NCI-H187 treated with DMSO at 0.1 percent for 48 hours (cell line): ENCODE data around the gene LIG1.

ENCODE experiments used
- DNase-seq: peaks from one replicate; lab custom pipeline; 2025; lab: John Stamatoyannopoulos, UW

LIG1 gene

GRCh38 chr19:48181505-48181904 is 11.4 kb upstream of the LIG1 start:
- DNase-seq, result no peak

- no peak for DNase-seq
These were observed 6.1 kb upstream of the LIG1 start for GRCh38 chr19:48176226-48176625.

- no peak for DNase-seq
These were observed 5.4 kb upstream of the LIG1 start for GRCh38 chr19:48175578-48175977.

GRCh38 chr19:48174445-48175030 is 4.4 kb upstream of the LIG1 start:
- no peak for DNase-seq

DNA sequence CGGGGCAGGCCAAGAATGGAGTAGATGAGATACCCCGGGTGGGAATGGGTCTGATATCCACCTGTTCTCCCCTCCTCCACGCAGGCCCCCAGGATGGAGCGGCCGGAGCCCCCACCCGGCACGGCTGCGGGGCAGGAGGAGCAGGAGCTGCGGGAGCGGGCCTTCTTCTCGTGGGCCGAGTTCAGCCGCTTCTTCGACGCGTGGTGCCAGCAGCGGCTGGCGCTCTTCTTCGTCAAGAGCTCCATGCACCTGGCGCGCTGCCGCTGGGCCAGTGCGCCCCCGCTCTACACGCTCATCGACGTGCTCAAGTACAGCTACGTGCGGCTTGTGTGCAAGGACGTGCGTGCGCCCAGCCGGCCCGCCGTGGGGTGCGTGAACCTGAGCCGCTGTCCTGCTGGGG is 1.6 kb upstream of the LIG1 start:
- DNase-seq, result no peak

- DNase-seq, result no peak
These were observed 738 bp upstream of the LIG1 start for GRCh38 chr19:48170817-48171347.

DNA sequence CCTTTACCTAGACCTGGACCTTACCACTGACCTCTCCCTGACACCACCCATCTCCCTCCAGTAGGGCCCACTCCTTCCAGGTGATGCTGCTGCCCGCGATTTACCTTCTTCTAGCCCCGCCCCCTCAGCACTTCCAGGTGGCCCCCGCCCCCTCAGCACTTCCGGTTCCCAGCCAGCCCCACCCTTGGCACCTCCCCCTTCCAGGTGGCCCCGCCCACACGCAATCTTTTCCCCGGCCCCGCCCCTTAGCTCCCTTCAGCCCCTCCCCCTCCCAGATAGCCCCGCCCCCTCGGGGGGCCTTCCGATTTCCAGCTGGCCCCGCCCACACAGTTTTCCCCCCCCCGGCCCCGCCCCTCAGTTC is 586 bp downstream of the LIG1 start:
- peak; percentile 55 for DNase-seq

GRCh38 chr19:48168689-48169088 is 1.5 kb downstream of the LIG1 start:
- no peak for DNase-seq

DNA sequence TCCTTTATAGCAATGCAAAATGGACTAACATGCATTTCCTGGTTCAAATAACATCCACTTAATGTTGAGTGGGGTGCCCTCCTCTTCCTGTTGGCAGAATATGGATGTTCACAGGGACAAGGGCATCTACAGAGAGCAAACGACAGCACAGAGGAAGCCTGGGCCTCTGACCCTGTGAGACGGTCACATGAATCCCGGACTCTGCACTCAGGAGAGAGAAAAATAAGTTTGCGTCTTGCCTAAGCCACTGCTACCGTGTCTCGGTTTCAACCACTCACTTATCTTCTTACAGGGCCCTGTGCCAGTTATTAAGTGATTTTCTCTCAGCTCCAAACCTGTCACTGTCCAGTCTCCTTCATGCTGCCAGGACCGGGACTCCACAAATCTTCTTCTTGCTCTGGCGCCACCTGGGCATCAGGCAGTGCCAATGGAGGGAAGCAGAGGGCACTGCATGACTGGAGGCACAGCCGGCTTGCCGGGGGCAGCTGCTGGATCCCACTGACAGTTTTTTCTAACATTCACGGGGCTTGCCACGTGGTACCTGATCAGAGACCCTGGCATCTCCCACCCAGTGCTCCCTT is 11.8 kb downstream of the LIG1 start:
- no peak for DNase-seq

- no peak for DNase-seq
These were observed 16.1 kb downstream of the LIG1 start for GRCh38 chr19:48154003-48154402.

- no peak for DNase-seq
These were observed 17.6 kb downstream of the LIG1 start for GRCh38 chr19:48152551-48152950.

- no peak for DNase-seq
These were observed 20.7 kb downstream of the LIG1 start for GRCh38 chr19:48149430-48149829.

- DNase-seq, result no peak
These were observed 21.6 kb downstream of the LIG1 start for GRCh38 chr19:48148576-48148975.

GRCh38 chr19:48147597-48148175 is 22.5 kb downstream of the LIG1 start:
- DNase-seq, result no peak

GRCh38 chr19:48139053-48139452 is 31.1 kb downstream of the LIG1 start:
- no peak for DNase-seq

DNA sequence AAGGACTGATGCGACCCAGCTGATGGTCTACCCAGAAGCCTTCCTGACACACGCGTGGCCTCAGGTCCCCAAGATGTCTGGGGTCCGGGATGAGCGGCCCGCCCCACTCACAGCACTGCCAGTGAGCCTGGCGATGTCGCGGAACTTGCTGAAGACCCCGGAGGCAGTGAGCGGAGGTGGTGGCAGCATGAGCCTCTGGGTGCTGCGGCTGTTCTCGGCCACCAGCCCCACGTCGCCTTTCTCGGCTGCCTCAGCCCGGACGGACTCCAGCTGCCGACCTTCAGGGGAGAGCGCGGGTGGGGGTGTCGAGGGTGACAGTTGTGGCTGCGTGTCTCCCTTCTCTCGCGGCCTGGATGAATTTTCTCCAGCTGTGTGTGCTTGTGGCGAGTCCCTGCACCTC is 32.7 kb downstream of the LIG1 start:
- DNase-seq, result no peak

- DNase-seq, result no peak
These were observed 33.6 kb downstream of the LIG1 start for GRCh38 chr19:48136547-48136946.

GRCh38 chr19:48135411-48135810 is 34.7 kb downstream of the LIG1 start:
- no peak for DNase-seq

- DNase-seq, result no peak
These were observed 37.0 kb downstream of the LIG1 start for GRCh38 chr19:48133094-48133493.

DNA sequence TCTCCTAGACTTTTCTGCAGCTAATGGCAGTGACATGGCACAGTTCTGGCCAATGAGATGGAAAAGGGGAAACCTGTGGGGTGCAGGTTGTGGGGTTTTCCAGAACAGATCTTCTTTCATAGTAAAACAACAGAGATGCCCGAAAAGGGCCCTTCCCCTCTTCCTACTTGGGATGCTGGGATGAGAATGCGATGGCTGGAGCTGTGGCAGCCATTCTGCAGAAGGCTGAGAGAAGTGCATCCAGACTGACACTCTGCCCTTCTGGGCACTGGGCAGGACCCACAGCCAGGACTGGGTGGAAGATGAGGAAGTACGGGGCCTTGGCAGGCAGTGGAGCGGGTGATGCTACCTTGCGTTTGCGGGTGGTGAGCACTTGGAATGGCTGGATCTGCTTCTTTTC is 42.6 kb downstream of the LIG1 start:
- DNase-seq, result no peak

DNA sequence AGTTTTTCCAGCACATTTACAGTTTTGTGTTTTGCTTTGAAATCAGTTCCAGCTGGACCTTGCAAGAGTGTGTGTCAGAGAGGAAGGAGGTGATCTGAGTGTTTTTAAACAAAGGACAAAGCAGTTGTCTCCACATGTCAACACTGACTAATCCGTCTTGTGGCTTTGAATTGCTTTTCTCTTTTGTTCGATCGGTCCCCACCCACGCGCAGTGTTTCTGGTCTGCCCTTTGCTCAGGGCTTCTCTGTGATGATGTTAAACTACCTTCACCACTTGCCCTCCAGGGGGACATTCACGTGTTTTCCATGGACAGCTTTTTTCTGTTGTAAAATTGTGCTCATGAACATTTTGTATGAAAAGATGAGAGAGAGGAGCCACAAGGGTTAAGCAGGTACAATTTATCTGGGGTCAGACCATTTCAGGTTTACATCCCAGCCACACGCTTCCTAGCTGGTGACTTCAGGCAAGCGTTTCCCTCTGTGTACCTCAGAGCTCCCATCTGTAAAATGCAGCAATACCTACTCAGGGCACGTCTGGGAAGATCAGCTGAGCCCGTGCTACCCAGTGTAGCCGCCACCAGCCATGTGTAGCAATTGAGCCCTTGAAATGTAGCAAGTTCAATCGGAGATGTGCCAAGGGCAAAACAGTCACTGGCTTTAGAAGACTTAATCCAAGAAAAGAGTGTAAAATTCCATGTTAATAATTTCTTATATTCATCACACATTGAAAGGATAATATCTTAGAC is 46.1 kb downstream of the LIG1 start:
- no peak for DNase-seq

DNA sequence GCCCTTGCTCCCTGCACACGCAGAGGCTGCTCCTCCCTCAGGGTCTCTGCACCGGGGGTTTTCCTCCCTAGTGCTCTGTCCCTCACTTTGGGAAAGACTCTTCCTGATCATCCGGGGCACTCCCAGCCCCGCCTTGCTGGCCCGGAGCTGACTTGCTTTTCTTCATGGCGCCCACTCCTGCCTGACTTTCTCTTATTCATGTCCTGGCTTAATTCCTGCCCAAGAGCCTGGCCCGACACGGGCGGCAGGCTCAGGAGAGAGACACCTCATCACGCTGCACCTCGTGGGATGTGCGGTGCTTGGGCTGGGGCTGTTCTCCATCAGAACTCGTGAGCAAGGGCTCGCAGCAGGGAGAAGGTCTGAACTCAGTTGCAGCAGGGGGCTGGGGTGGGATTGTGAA is 47.7 kb downstream of the LIG1 start:
- no peak for DNase-seq

DNA sequence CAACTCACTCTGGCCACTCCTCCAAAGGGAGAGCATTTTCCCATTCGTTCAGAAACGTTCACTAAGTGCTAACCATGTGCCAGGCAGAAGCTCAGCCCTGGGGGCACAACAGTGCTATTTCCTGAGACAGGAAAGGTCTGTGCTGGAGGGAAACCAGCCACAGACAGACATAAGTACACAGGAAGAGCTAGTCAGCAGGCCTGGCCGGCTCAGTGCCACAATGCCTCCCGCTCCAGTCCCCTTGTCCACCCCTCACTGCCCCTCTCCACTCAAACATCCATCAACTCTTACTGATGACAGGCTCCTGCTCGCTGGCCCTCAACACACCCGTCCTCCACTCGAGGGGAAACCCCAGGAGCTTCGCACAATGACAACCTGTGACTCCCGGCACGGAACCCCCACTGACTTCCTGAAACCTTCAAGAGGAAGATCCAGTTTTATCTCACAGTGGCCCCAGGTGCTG is 48.2 kb downstream of the LIG1 start:
- no peak for DNase-seq
